Myocyte (in vitro differentiated cells): ENCODE results near the gene PTPRN2. TPM values are rescaled to one million over a fixed set of nuclear protein-coding genes. Genes with fewer than 3 reads are reported as not detected.

ENCODE experiments used
- DNase-seq: peaks from one replicate; pipeline ENCODE4 v3.0.0-alpha.2; 2012; ENCODE audit warnings: low read depth
- total RNA-seq: library from RNA; depleted of rRNA; stranded (reverse); fragments of >200 nt; gene quantifications from 2 replicates; pipeline ENCODE4 v1.2.3, GENCODE V29; 2014

PTPRN2 gene
- total RNA-seq, 1 donor from 2014 or later = 0.24 TPM

DNA sequence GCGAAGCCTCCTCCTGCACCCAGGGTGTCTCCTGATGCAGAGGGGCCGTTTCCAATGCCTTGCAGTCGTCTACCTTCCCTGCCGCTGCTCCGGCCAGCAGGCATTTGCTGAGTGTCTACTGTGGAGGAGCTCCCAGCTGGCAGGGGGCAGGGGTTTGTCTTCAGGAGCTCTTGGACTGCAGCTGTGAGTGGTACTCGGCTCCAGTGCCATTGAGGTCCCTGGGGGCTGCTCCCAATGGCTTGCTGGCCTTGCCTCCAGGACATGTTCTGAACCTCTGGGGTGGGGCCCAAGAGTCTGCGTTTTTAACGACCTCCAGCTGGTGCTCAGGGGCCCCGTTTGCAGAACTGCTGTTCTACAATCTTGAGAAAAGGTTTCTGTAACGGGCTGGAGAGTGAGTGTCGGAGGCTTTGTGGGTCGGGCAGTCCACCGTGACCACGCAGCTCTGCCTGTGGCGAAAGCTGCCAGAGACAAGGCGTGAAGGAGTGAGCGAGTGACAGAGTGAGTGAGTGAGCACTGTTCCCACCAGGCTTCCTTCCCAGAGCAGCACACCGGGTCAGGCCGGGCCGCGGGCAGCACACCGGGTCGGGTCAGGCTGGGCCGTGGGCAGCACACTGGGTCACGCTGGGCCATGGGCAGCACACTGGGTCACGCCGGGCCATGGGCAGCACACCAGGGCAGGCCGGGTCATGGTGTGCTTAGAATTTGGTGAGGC, 520.2 kb downstream of the PTPRN2 start:
- DNase-seq = no peak

DNA sequence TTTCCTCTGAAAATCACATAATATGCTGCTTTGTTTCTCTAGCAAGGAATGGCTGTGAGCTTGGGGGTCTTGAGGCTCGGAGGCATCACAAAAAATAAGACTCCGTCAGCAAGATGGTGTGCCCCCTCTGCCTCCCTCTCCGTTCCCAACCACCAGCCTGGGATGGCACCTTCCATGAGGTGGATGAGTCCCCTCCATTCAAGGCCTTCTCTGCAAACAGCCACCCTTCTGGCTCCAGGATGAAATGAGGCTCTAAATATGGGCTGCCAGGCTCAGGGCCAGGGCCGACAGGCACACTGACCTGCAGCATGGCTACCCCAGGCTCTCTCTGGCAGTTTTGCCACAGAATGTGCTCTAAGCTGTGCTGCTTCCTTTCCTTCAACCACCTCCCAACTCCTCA, 521.5 kb downstream of the PTPRN2 start:
- DNase-seq = no peak

- no peak for DNase-seq
These were observed 522.3 kb downstream of the PTPRN2 start for GRCh38 chr7:158065340-158065739.

DNA sequence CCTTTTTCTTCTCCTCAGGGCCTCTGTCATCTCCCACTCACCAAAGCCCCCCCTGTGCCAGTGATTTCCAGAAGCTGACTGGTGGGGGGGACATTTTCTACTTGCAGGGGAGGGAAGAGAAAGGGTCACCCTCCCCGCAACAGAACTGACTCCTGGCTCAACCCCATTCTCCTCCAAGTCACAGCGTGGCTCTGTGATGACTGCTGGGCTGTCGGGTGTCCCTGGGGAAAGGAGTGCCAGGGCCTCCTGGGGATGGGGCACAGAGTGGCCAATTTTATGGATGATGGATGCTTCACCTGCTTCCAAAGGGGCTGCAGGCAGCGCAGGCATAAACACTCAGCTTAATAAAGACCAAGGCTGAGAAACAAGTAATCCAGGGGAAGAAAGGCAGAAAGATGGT, 523.0 kb downstream of the PTPRN2 start:
- DNase-seq = no peak

- no peak for DNase-seq
These were observed 523.6 kb downstream of the PTPRN2 start for GRCh38 chr7:158063850-158064610.

DNA sequence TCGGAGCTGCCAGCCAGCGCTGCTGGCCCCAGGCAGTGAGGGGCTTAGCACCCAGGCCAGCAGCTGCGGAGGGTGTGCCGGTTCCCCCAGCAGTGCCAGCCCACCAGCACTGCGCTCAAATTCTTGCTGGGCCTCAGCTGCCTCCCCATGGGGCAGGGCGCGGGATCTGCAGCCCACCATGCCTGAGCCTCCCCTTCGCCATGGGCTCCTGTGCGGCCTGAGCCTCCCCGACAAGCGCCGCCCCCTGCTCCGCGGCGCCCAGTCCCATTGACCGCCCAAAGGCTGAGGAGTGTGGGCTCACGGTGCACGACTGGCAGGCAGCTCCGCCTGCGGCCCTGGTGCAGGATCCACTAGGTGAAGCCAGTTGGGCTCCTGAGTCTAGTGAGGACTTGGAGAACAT, 525.0 kb downstream of the PTPRN2 start:
- no peak for DNase-seq

DNA sequence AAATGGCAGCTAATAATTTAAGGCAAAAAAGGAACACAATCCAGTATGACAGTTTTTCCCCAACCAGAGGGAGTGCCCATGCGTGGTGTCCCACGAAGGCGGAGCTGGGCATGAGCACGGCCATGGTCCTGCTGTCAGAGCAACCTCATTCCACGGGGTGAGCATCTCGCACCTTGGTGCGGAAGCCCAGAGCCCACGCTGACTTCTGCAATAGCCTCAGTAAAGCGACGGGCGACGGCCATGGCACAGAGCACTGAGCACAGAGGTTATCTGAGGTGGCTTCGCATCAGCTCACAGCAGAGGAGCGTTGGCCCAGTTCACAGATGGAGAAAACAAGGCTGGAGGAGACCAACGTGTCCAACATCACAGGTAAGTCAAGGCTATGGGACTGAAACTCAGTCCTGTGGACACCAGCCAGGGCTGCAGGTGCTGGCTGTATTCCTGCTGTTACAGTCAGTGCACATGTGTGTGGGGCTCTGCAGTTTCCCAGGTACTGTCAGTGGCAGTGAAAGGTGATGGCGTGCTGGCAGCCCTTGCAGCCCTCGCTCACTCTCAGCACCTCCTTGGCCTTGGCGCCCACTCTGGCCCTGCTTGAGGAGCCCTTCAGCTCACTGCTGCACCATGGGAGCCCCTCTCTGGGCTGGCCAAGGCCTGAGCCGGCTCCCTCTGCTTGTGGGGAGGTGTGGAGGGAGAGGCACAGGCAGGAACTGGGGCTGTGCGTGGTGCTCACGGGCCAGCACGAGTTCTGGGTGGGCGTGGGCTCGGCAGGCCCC, 525.6 kb downstream of the PTPRN2 start:
- DNase-seq = no peak

DNA sequence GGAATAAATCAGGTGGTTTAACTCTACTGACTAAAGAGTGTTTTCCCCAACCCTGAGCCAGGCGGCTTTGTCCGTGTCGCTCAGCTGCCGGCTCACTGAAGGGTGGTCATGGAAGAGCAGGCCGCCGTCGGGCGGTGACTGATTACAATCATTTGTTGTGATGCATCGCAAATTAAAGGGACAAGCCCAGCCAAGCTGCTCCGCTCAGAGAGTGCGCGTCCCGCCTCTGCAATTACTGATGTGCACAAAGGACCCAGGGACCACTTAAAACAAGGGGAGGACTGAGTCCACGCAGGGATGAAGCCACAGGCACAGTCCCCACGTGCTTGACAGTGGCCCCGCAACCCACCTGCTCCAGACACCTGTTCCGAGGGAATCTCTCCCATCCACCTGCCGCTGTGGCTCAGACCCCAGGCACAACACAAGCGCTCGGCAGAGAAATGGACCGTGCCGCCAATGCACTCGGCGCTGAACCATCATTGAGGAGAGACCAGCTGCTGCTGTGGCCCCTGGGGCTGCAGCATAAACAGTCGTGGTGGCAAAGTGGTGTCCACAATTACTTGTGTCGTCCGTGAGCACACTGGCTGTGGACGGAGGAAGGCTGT, 526.5 kb downstream of the PTPRN2 start:
- no peak for DNase-seq

DNA sequence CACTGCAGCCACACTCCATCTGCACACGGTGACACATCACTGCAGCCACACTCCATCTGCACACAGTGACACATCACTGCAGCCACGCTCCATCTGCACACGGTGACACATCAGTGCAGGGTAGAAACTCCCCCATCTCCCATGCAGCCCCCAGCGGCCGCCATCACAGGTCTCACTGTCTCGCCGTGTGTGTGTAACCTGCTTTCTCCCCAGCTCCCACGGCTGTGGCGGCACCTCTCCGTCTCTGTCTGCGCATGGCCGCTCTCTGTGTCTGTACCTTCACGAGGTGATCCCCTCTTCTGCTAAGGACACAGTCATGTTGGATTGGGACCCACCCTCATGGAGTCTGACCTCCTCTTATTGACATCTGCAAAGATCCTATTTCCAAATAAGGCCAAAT, 527.4 kb downstream of the PTPRN2 start:
- no peak for DNase-seq

GRCh38 chr7:158057446-158057845, 530.2 kb downstream of the PTPRN2 start:
- no peak for DNase-seq

- DNase-seq = no peak
These were observed 530.9 kb downstream of the PTPRN2 start for GRCh38 chr7:158056761-158057160.

GRCh38 chr7:158055726-158056510, 531.7 kb downstream of the PTPRN2 start:
- DNase-seq = no peak

DNA sequence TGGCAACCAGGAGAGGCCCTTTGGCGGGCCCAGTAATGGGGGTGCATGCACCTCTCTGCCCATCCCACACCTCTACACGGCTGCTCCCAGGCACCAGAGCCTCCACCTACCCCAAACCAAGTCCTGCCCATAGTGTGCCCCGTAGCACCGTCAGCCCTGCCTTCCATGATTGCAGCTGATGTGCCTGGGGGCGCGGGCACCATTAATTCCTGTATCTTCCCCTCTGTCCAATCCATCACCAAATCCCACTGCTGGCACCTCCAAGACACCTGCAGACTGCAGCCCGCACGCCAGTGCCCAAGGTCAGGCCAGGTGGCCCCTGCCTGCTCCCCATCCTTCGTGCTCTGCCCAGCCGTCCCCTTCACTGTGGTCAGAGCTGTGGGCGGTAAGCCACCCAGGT, 533.0 kb downstream of the PTPRN2 start:
- no peak for DNase-seq

DNA sequence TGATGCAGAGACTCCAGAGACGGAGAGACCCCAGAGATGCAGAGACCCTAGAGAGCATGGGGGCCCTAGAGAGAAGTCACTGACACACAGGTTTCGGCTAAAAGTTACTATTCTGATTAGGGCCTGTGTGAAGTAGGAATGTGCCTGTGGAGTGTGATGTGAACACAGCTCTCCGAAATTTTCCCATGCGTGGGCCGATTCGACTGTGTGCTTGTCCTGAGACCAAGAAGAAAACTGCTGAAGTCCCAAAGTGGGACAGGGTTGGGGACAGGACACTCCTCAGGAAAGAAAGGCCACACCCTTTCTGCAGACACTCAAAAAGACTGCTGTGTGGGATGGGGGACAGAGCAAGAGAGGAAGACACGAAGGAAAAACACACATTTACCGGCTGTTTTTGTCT, 533.5 kb downstream of the PTPRN2 start:
- no peak for DNase-seq

DNA sequence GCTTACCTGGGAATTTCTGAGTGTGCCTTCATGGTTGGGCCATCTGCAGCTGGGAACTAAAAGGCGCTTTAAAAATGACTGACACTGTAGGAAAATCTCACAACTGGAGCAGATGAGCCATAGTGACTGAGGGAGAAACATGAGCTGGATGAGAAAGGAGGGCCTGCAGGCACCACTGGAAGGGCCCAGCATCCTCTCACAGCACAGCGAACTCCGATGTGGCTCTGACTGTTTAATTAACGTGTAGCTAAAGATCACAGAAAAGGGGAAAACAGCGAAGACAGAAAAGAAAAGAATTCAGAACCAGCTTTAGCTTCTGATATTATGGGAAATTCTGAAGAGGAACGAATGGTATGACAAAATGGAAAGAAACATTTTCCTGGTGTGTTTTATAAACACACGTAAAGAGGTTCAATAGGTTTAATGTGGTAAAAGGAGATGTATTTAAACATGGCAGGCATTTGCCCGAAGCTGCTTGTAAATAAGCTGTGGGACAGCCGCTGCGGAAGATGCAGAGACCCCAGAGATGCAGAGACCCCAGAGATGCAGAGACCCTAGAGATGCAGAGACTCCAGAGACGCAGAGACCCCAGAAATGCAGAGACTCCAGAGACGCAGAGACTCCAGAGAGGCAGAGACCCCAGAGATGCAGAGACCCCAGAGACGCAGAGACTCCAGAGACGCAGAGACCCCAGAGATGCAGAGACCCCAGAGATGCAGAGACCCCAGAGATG, 534.3 kb downstream of the PTPRN2 start:
- no peak for DNase-seq

GRCh38 chr7:158052381-158053060, 535.1 kb downstream of the PTPRN2 start:
- no peak for DNase-seq

- DNase-seq = no peak
These were observed 535.8 kb downstream of the PTPRN2 start for GRCh38 chr7:158051776-158052175.

DNA sequence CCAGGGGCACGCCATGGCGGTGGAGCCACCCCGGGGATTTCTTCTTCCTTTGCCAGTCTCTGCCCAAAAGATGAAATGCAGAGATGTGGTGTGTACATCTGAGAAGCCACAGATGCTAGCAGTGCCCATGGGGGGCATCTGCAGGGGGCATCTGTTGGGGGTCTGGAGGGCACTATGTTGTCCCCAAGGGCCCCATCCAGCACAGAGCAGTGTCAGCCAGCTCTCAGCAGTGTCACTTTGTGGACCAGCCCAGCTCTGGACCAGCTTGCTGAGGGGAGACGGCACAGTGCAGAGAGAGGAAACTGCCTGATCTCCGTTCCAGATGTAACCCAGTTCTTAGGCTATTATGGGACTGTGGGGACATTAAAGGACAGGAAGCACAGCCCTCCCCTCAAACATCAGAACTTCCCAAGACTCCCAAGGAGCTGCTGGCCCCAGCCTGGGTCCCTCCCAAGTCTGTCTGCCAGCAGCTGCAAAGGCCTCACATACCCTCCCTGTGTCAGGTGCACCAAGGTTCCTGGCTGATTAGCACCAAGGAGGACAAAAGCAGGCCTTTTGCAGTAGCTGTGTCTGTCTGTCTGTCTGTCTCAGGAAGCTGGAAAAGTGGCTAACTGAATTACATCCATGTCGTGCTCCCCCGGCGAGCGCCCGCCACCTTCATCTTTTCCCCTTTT, 536.5 kb downstream of the PTPRN2 start:
- no peak for DNase-seq

GRCh38 chr7:158050441-158050977, 537.1 kb downstream of the PTPRN2 start:
- no peak for DNase-seq
